K562 treated with DMSO at 1 percent for 24 hours (cell line): ENCODE data around the gene IVNS1ABP. TPM values are rescaled to one million over a fixed set of nuclear protein-coding genes. Genes with fewer than 3 reads are reported as not detected.

Source experiments
- total RNA-seq: library from RNA; unstranded; fragments of 300-600 nt; gene quantifications from 2 replicates; pipeline ENCODE4 v1.2.3, GENCODE V29; 2022; ENCODE audit warnings: low read depth; ENCODE audit not compliant: insufficient read depth

IVNS1ABP gene
- total RNA-seq, result 13.8 and 14.7 TPM in 2 replicates

GRCh38 chr1:185317034-185317885, at the start of gene IVNS1ABP:
Gene IVNS1ABP, minus strand, starts transcription at chr1:185317243. Its CDS starts 7,750 bp downstream, at chr1:185309493.

Other genes starting within 250 kb of the IVNS1ABP start
- 22.0 and 28.2 TPM in 2 replicates for gene TRMT1L, start 160.3 kb downstream of the IVNS1ABP start, total RNA-seq
- 2.0 and 2.2 TPM in 2 replicates for gene SWT1, start 160.1 kb downstream of the IVNS1ABP start, total RNA-seq